ENCODE data around the gene RBM15. TPM values are rescaled to one million over a fixed set of nuclear protein-coding genes. Genes with fewer than 3 reads are reported as not detected.

Gene RBM15
- total RNA-seq, 3 donors from 2014 or later (not counting 1 experiment from before 2014, with no cell fraction given) = 81.8 to 109 (median 87.0) TPM

DNA sequence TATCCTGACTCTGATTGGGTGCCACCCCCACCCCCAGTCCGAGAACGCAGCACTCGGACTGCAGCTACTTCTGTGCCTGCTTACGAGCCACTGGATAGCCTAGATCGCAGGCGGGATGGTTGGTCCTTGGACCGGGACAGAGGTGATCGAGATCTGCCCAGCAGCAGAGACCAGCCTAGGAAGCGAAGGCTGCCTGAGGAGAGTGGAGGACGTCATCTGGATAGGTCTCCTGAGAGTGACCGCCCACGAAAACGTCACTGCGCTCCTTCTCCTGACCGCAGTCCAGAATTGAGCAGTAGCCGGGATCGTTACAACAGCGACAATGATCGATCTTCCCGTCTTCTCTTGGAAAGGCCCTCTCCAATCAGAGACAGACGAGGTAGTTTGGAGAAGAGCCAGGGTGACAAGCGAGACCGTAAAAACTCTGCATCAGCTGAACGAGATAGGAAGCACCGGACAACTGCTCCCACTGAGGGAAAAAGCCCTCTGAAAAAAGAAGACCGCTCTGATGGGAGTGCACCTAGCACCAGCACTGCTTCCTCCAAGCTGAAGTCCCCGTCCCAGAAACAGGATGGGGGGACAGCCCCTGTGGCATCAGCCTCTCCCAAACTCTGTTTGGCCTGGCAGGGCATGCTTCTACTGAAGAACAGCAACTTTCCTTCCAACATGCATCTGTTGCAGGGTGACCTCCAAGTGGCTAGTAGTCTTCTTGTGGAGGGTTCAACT, 2.1 kb downstream of the RBM15 start:
- Histone ChIP-seq H3K36me3 (ENCODE audit: control insufficient read depth, insufficient read depth, low read length) (peaks cover 44% of the 10 kb centered on the region), H3K4me1 (ENCODE audit: control insufficient read depth, insufficient read depth, low read length) (peaks cover 30% of the 10 kb centered on the region), H3K9me3 (ENCODE audit: control insufficient read depth, insufficient read depth, low read length) (no peaks in the 10 kb centered on the region), H3K27me3 (ENCODE audit: control insufficient read depth, insufficient read depth, low read length) (no peaks in the 10 kb centered on the region), H3K4me3 (ENCODE audit: low read length) (no peak overlapping the region), H3K27ac (ENCODE audit: low read length) (no peak overlapping the region)
- Mint-ChIP-seq H3K27ac (no peak overlapping the region), H3K36me3 (no peaks in the 10 kb centered on the region), H3K4me3 (peak overlapping the region; percentile 25), H3K4me1 (peaks cover 69 to 73% of the 10 kb centered on the region in 2 donors), H3K9me3 (no peaks in the 10 kb centered on the region), H3K27me3 (ENCODE audit: low read depth in 2 of 2) (no peaks in the 10 kb centered on the region)
- intact Hi-C loops (cut with micrococcal nuclease) = no loop called here
- TF ChIP-seq, protein P1, sequence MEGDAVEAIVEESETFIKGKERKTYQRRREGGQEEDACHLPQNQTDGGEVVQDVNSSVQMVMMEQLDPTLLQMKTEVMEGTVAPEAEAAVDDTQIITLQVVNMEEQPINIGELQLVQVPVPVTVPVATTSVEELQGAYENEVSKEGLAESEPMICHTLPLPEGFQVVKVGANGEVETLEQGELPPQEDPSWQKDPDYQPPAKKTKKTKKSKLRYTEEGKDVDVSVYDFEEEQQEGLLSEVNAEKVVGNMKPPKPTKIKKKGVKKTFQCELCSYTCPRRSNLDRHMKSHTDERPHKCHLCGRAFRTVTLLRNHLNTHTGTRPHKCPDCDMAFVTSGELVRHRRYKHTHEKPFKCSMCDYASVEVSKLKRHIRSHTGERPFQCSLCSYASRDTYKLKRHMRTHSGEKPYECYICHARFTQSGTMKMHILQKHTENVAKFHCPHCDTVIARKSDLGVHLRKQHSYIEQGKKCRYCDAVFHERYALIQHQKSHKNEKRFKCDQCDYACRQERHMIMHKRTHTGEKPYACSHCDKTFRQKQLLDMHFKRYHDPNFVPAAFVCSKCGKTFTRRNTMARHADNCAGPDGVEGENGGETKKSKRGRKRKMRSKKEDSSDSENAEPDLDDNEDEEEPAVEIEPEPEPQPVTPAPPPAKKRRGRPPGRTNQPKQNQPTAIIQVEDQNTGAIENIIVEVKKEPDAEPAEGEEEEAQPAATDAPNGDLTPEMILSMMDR (IDR thresholded peaks at IDR 0.05) = no peak
- no peak for ATAC-seq
- peak in 1 of 2 donors; percentile 7 for DNase-seq
- 92% methylated on average over 27 of the region's 27 CpGs for WGBS (ENCODE audit: insufficient coverage)

DNA sequence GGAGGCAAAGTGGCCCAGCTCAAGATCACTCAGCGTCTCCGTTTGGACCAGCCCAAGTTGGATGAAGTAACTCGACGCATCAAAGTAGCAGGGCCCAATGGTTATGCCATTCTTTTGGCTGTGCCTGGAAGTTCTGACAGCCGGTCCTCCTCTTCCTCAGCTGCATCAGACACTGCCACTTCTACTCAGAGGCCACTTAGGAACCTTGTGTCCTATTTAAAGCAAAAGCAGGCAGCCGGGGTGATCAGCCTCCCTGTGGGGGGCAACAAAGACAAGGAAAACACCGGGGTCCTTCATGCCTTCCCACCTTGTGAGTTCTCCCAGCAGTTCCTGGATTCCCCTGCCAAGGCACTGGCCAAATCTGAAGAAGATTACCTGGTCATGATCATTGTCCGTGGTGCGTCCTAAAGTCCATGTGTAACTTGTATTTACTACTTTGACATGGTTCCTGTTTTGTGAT, 2.7 kb downstream of the RBM15 start:
- no peak overlapping the region for H3K27ac ChIP-seq (ENCODE audit: low read length)
- H3K9me3 ChIP-seq (ENCODE audit: control insufficient read depth, insufficient read depth, low read length) = no peaks in the 10 kb centered on the region
- H3K4me1 ChIP-seq (ENCODE audit: control insufficient read depth, insufficient read depth, low read length) = peaks cover 30% of the 10 kb centered on the region
- no peak overlapping the region for H3K4me3 ChIP-seq (ENCODE audit: low read length)
- H3K4me1 Mint-ChIP-seq = peaks cover 74% of the 10 kb centered on the region in 2 donors
- H3K36me3 ChIP-seq (ENCODE audit: control insufficient read depth, insufficient read depth, low read length) = peaks cover 50% of the 10 kb centered on the region
- ATAC-seq (no peak), DNase-seq (peak in 1 of 2 donors; percentile 9)
- peaks cover 2% of the 10 kb centered on the region for H3K36me3 Mint-ChIP-seq
- no peaks in the 10 kb centered on the region for H3K9me3 Mint-ChIP-seq
- intact Hi-C loops (cut with micrococcal nuclease) = no loop called here
- H3K27me3 Mint-ChIP-seq (ENCODE audit: low read depth in 2 of 2) = no peaks in the 10 kb centered on the region
- peak overlapping the region; percentile 25 for H3K4me3 Mint-ChIP-seq
- WGBS (ENCODE audit: insufficient coverage) = 76% methylated on average over 9 of the region's 9 CpGs
- no peak overlapping the region for H3K27ac Mint-ChIP-seq
- TF ChIP-seq, protein P1 (IDR thresholded peaks at IDR 0.05) = no peak
- H3K27me3 ChIP-seq (ENCODE audit: control insufficient read depth, insufficient read depth, low read length) = no peaks in the 10 kb centered on the region

DNA sequence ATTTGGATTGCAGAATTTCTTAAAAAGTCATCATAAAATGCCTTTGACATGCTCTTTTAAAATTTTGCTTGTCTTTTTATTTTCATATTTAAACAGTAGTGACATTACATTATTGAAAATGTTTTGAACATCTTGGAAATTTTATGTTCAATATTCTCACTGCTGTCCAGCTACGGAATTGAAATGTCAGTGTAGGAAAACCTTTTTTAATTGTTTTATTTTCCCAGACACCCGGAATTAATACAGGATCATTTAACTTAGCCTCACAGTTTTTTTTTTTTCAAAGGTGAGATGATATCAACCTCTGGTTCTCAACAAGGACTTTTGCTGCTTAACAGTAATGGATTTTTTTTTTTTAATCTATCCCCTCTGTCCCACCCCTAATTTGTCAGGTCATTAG, 4.1 kb downstream of the RBM15 start:
- no peaks in the 10 kb centered on the region for H3K9me3 Mint-ChIP-seq
- Histone ChIP-seq H3K36me3 (ENCODE audit: control insufficient read depth, insufficient read depth, low read length) (peaks cover 61% of the 10 kb centered on the region), H3K4me1 (ENCODE audit: control insufficient read depth, insufficient read depth, low read length) (peaks cover 27% of the 10 kb centered on the region), H3K4me3 (ENCODE audit: low read length) (no peak overlapping the region), H3K27me3 (ENCODE audit: control insufficient read depth, insufficient read depth, low read length) (no peaks in the 10 kb centered on the region), H3K9me3 (ENCODE audit: control insufficient read depth, insufficient read depth, low read length) (no peaks in the 10 kb centered on the region), H3K27ac (ENCODE audit: low read length) (no peak overlapping the region)
- no peaks in the 10 kb centered on the region for H3K27me3 Mint-ChIP-seq (ENCODE audit: low read depth in 2 of 2)
- intact Hi-C loops (cut with micrococcal nuclease) = no loop called here
- TF ChIP-seq, protein P1 (IDR thresholded peaks at IDR 0.05) = no peak
- peaks cover 10% of the 10 kb centered on the region for H3K36me3 Mint-ChIP-seq
- DNase-seq (no peak), ATAC-seq (no peak)
- H3K4me3 Mint-ChIP-seq = peak overlapping the region; percentile 58
- H3K27ac Mint-ChIP-seq = no peak overlapping the region
- 86% methylated on average over 2 of the region's 2 CpGs for WGBS (ENCODE audit: insufficient coverage)
- H3K4me1 Mint-ChIP-seq = peaks cover 76 to 78% of the 10 kb centered on the region in 2 donors

Data from natural killer cell (primary cell).